Activated CD8-positive, alpha-beta memory T cell treated with anti-CD3 and anti-CD28 coated beads, Interleukin-2, amount 10 ng/mL, durations not matched to agents 7 days and 5 days (primary cell): ENCODE measurements around the gene RHBDL1. TPM values are rescaled to one million over a fixed set of nuclear protein-coding genes. Genes with fewer than 3 reads are reported as not detected.
A peak's percentile ranks its signal among the peaks of the same experiment; 100 is the strongest.

ENCODE experiments used
- ATAC-seq: fragments of 150-1000 bp; cut with Tn5 transposase; one replicate; pipeline ENCODE4 v1.10.0; 2021; ENCODE audit warnings: moderate library complexity
- CTCF ChIA-PET: fragments of 350-600 bp; sonication (Branson Sonifier 250); formaldehyde crosslinking; loops from one replicate; lab custom pipeline; 2021; ENCODE audit warnings: antibody characterized with exemption; lab: Charles Lee
- DNase-seq: peaks from one replicate; pipeline ENCODE4 v3.0.0-alpha.2; 2020
- H3K27ac Mint-ChIP-seq: one replicate; pipeline ENCODE4 v1.8.0; 2021; ENCODE audit warnings: mild to moderate bottlenecking, mixed read lengths
- H3K27me3 Mint-ChIP-seq: one replicate; pipeline ENCODE4 v1.8.0; 2021; ENCODE audit warnings: mixed read lengths
- H3K36me3 Mint-ChIP-seq: one replicate; pipeline ENCODE4 v1.8.0; 2021; ENCODE audit warnings: mild to moderate bottlenecking, mixed read lengths
- H3K4me1 Mint-ChIP-seq: one replicate; pipeline ENCODE4 v1.8.0; 2021; ENCODE audit warnings: mixed read lengths
- H3K4me3 Mint-ChIP-seq: one replicate; pipeline ENCODE4 v1.8.0; 2021; ENCODE audit warnings: mild to moderate bottlenecking, moderate library complexity, mixed read lengths
- H3K9me3 Mint-ChIP-seq: one replicate; pipeline ENCODE4 v1.8.0; 2022; ENCODE audit warnings: low read depth, mixed read lengths
- total RNA-seq, 2 experiments: library from RNA; stranded (reverse); gene quantifications; one replicate each; pipeline ENCODE4 v1.2.3, GENCODE V29; 2021

Gene RHBDL1
- total RNA-seq, 2 experiments from 2014 or later: 0.37 to 0.79 TPM

DNA sequence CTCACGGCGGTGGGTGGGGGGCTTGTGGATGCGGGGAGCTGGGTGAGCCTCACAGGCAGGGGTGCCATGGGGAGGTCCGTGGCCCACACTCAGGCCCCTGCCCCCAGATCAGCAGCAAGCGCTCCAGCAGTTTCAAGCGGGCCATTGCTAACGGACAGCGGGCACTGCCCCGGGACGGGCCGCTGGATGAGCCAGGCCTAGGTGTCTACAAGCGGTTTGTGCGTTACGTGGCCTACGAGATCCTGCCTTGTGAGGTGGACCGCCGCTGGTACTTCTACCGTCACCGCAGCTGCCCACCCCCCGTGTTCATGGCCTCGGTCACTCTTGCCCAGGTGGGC, 1.1 kb downstream of the RHBDL1 start:
- Mint-ChIP-seq H3K9me3 (no peaks in the 10 kb centered on the region), H3K4me3 (no peak overlapping the region), H3K4me1 (peaks cover 16% of the 10 kb centered on the region), H3K36me3 (peaks cover 5% of the 10 kb centered on the region), H3K27ac (no peak overlapping the region), H3K27me3 (peaks cover 12% of the 10 kb centered on the region)
- CTCF ChIA-PET: interaction anchor here (1.3 kb wide), 1 partner anchor 19 kb away, joined by 3 read pairs; no protein-coding TSS in a partner anchor
- DNase-seq (no peak), ATAC-seq (no peak)

DNA sequence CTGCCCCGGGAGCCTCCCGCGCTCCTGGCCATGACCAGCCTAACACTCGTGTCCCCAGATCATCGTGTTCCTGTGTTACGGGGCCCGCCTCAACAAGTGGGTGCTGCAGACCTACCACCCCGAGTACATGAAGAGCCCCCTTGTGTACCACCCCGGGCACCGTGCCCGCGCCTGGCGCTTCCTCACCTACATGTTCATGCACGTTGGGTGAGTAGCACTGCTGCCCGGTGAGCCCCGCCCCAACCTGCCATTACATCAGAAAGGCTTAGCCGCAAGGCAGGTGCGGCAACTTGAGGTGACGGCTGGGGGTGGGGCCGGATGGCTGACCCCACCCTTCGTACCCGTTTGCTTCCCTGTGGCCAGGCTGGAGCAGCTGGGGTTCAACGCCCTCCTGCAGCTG, 1.4 kb downstream of the RHBDL1 start:
- H3K27ac Mint-ChIP-seq: no peak overlapping the region
- CTCF ChIA-PET: no interaction called here
- DNase-seq: no peak
- ATAC-seq: no peak
- H3K4me1 Mint-ChIP-seq: peaks cover 20% of the 10 kb centered on the region
- H3K36me3 Mint-ChIP-seq: peaks cover 8% of the 10 kb centered on the region
- no peaks in the 10 kb centered on the region for H3K9me3 Mint-ChIP-seq
- H3K4me3 Mint-ChIP-seq: no peak overlapping the region
- H3K27me3 Mint-ChIP-seq: peaks cover 12% of the 10 kb centered on the region

DNA sequence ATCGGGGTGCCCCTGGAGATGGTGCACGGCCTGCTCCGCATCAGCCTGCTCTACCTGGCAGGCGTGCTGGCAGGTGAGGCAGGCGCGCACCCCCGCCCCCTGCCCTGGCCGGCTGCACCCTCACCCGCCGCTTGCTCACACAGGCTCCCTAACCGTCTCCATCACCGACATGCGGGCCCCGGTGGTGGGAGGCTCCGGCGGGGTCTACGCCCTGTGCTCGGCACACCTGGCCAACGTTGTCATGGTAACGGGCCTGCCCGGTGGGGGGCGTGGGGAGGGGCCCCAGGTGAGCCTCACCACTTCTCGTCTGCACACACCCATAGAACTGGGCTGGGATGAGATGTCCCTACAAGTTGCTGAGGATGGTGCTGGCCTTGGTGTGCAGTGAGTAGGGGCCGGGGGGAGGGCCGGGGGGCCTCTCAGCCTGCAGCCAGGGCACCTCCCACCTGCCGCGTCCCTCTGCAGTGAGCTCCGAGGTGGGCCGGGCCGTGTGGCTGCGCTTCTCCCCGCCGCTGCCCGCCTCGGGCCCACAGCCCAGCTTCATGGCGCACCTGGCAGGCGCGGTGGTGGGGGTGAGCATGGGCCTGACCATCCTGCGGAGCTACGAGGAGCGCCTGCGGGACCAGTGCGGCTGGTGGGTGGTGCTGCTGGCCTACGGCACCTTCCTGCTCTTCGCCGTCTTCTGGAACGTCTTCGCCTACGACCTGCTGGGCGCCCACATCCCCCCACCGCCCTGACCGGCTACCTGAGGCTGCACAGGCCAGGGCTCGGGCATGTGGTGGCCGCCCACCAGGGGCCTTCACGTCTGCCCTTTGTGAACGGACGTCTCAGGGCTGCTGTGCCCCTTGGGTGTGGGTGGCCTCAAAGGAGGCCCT, 2.1 kb downstream of the RHBDL1 start:
- Mint-ChIP-seq H3K27ac (no peak overlapping the region), H3K4me3 (no peak overlapping the region), H3K9me3 (no peaks in the 10 kb centered on the region), H3K4me1 (peaks cover 24% of the 10 kb centered on the region), H3K27me3 (peaks cover 12% of the 10 kb centered on the region), H3K36me3 (peaks cover 9% of the 10 kb centered on the region)
- DNase-seq (no peak), ATAC-seq (no peak)
- CTCF ChIA-PET: interaction anchor here (1.9 to 2.1 kb wide), 2 partner anchors 9 to 30 kb away, joined by 6 to 9 read pairs; partner anchors contain the start of gene RHOT2

DNA sequence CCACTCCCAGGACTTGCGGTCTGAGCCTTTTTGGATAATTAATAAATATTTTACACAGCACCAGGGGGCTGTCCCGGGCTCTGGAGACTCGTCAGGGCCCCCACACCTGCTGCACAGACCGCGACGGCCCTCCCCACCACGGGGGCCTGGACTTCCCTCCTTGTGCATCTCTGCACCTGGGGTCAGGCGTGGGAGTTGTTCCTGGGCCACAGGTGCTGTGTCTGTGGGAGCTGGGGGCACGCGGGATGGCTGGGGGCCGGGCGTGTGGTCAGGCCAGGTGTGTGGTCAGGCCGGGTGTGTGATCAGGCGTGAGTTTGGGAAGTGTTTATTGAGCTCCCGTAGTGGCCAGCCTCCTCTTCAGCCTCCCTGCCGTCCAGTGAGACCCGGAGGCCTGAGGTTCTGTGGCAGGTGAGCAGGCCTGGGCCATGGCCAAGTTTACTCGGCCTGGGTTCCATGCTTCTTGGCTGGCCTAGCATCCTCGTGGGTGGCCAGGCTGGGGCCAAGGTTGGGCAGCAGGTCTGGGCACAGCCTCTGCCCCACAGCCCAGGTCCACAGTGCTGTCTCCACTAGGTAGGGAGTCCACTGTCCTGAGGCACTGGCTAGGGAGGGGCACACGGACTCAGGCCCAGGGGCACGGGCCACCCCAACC, 2.9 kb downstream of the RHBDL1 start:
- no peak for ATAC-seq
- Mint-ChIP-seq H3K9me3 (no peaks in the 10 kb centered on the region), H3K4me3 (no peak overlapping the region), H3K27ac (no peak overlapping the region), H3K27me3 (peaks cover 12% of the 10 kb centered on the region), H3K36me3 (peaks cover 6% of the 10 kb centered on the region), H3K4me1 (peaks cover 32% of the 10 kb centered on the region)
- CTCF ChIA-PET: interaction anchor here (0.9 to 2.1 kb wide), 5 partner anchors 10 to 42 kb away, joined by 4 to 9 read pairs (median 4); partner anchors contain the start of genes METTL26, RHOT2 and WDR24
- DNase-seq: no peak

DNA sequence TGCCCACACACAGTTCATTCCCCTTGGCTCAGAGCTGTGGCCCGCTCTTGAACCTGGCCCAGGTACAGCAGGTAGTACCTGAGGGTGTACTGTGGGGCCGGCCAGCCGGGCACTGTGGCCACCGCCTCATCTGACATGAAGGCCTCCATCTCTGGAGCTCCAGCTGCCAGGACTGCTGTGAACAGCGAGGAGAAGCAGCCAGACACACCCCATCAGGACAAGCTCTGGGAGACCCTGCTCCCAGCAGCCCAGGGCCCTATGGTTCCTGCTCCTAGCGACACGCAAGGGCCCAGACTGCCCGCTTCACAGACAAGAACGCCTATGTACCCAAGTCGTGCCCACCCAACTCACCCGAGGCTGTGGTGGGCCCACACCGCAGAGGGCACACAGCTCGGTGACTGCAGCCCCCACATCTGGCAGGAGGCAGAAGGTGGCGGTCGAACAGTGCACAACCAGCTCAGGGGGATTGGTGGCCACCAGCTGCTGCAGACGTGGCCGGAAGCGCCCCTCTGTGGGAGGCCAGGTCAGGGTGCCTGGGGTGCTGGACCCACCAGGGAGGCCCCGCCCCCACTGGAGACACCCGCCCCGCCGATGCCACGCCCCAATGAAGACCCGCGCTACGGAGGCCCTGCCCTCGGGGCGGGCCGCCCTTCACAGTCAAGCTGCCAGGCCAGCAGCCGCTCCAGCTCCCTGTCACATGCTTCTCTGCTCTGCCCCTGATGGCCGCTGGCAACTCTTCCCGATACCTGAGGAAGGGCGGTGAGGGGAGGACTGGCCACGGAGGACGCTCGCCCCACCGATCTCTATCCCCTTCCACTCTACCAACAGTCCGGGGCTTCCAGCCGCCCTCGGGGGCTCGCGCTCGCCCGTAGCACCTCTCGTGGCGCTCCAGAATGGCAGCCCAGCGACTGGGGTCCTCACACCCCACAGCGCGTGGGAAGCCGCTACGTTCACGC, 3.7 kb downstream of the RHBDL1 start:
- H3K9me3 Mint-ChIP-seq: no peaks in the 10 kb centered on the region
- DNase-seq: peak; percentile 76
- peak; percentile 17 for ATAC-seq
- peak overlapping the region; percentile 65 for H3K27ac Mint-ChIP-seq
- H3K4me1 Mint-ChIP-seq: peaks cover 33% of the 10 kb centered on the region
- peak overlapping the region; percentile 74 for H3K4me3 Mint-ChIP-seq
- peaks cover 4% of the 10 kb centered on the region for H3K36me3 Mint-ChIP-seq
- H3K27me3 Mint-ChIP-seq: peaks cover 12% of the 10 kb centered on the region
- CTCF ChIA-PET: interaction anchor here (0.9 to 2.1 kb wide), 6 partner anchors 11 to 43 kb away, joined by 3 to 9 read pairs (median 4); partner anchors contain the start of genes METTL26, RHOT2 and WDR24

DNA sequence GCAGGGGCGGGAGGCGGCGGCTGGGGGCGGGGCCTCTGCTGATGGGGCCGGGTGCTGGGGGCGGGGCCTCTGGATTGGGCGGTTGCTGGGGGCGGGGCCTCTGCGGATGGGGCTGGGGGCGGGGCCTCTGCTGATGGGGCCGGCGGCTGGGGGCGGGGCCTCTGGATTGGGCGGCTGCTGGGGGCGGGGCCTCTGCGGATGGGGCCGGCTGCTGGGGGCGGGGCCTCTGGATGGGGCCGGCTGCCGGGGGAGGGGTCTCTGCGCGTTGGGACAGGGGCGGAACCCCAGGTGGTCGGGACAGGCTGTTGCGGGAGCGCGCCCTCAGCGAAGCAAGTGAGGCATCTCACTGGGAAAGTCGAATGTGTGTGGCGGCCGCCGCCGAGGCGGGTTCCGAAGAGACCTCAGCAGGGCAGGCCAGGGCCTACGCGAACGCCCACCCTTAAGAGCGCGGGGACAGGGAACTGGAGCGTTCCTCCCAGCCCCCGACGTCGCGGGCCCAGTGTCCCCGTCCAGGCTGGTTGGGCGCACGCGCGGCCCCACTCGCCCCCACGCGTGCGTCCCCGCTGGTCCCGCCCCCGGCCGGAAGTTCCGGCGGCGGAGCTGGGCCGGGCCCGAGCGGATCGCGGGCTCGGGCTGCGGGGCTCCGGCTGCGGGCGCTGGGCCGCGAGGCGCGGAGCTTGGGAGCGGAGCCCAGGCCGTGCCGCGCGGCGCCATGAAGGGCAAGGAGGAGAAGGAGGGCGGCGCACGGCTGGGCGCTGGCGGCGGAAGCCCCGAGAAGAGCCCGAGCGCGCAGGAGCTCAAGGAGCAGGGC, 4.5 kb downstream of the RHBDL1 start, which contains the start of gene STUB1:
Gene STUB1, plus strand, starts transcription at position 597 of the 811 bp plus-strand sequence. Its CDS starts 116 bp downstream, at position 713.
- CTCF ChIA-PET: interaction anchor here (0.7 to 2.4 kb wide), 8 partner anchors 10 to 101 kb away, joined by 3 to 9 read pairs (median 4); partner anchors contain the start of genes ANTKMT and RHOT2
- Mint-ChIP-seq H3K4me1 (peaks cover 35% of the 10 kb centered on the region), H3K27me3 (peaks cover 10% of the 10 kb centered on the region), H3K9me3 (no peaks in the 10 kb centered on the region), H3K27ac (peak within 1 kb of the TSS; percentile 82), H3K4me3 (peak within 1 kb of the TSS; percentile 78), H3K36me3 (peaks cover 4% of the 10 kb centered on the region)
- ATAC-seq (peak; percentile 50), DNase-seq (peak; percentile 93)

DNA sequence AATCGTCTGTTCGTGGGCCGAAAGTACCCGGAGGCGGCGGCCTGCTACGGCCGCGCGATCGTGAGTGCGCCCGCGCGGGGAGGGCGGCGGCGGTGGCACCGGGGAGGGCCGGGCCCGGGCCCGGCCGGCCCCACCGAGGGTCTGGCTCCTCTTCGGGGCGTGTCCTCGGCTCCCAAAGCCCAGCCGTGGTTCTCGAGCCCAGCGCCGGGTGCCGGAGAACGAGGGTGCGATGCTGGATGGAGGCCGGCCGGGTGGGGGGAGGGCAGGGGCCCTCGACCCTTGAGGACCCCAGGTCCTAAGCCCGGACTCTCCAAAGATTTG, 5.1 kb downstream of the RHBDL1 start:
- H3K9me3 Mint-ChIP-seq: no peaks in the 10 kb centered on the region
- H3K4me1 Mint-ChIP-seq: peaks cover 34% of the 10 kb centered on the region
- peak overlapping the region; percentile 78 for H3K4me3 Mint-ChIP-seq
- H3K27ac Mint-ChIP-seq: peak overlapping the region; percentile 68
- CTCF ChIA-PET: interaction anchor here (0.7 to 2.4 kb wide), 6 partner anchors 9 to 101 kb away, joined by 3 to 9 read pairs (median 4); partner anchors contain the start of genes ANTKMT and RHOT2
- DNase-seq (no peak), ATAC-seq (no peak)
- H3K27me3 Mint-ChIP-seq: peaks cover 6% of the 10 kb centered on the region
- peaks cover 4% of the 10 kb centered on the region for H3K36me3 Mint-ChIP-seq

DNA sequence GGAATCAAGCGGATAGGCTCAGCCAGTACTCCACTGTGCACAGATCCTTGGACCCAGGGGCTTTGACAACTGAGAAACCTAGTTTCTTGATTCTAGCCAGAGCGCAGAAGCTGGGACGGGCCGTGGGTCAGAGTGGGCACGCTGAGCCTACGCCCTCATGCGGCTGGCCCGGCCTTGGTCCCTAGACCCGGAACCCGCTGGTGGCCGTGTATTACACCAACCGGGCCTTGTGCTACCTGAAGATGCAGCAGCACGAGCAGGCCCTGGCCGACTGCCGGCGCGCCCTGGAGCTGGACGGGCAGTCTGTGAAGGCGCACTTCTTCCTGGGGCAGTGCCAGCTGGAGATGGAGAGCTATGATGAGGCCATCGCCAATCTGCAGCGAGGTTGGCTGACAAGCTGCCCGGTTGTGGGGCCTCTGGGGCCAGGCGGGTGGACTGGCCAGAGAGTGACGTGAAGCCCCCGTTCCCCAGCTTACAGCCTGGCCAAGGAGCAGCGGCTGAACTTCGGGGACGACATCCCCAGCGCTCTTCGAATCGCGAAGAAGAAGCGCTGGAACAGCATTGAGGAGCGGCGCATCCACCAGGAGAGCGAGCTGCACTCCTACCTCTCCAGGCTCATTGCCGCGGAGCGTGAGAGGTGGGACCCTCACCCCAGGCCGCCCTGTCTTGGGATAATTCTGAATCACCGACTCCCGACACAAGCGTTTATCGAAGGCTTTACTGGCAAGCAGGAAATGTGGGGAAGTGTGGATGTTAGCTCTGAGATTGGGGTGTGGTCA, 5.7 kb downstream of the RHBDL1 start:
- Mint-ChIP-seq H3K4me3 (peak overlapping the region; percentile 78), H3K9me3 (no peaks in the 10 kb centered on the region), H3K4me1 (peaks cover 34% of the 10 kb centered on the region), H3K27me3 (peaks cover 6% of the 10 kb centered on the region), H3K27ac (peak overlapping the region; percentile 68), H3K36me3 (peaks cover 4% of the 10 kb centered on the region)
- no peak for DNase-seq
- no peak for ATAC-seq
- CTCF ChIA-PET: interaction anchor here (0.8 to 2.4 kb wide), 7 partner anchors 13 to 102 kb away, joined by 3 to 9 read pairs (median 4); partner anchors contain the start of genes ANTKMT and RHOT2

DNA sequence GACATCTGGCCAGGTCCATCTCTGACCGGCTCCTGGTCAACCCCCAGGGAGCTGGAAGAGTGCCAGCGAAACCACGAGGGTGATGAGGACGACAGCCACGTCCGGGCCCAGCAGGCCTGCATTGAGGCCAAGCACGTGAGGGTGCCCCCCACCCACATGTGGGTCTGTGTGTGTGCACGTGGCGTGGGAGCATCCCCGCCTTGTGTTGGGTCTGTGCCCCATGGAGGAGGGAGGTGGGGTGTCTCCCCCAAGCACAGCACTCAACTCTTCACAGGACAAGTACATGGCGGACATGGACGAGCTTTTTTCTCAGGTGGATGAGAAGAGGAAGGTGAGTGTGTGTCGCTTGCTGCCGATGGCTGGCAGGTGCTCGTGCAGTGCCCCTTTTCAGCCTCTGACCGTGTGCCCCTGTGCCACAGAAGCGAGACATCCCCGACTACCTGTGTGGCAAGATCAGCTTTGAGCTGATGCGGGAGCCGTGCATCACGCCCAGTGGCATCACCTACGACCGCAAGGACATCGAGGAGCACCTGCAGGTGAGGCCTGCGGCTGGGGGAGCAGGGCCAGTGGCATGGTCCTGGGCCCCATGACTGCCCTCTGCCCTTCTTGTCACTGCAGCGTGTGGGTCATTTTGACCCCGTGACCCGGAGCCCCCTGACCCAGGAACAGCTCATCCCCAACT, 6.4 kb downstream of the RHBDL1 start:
- peaks cover 2% of the 10 kb centered on the region for H3K27me3 Mint-ChIP-seq
- CTCF ChIA-PET: interaction anchor here (0.9 to 2.4 kb wide), 4 partner anchors 13 to 103 kb away, joined by 3 to 9 read pairs (median 4); partner anchors contain the start of gene RHOT2
- H3K4me1 Mint-ChIP-seq: peaks cover 34% of the 10 kb centered on the region
- H3K36me3 Mint-ChIP-seq: peaks cover 4% of the 10 kb centered on the region
- ATAC-seq (no peak), DNase-seq (no peak)
- H3K27ac Mint-ChIP-seq: no peak overlapping the region
- no peaks in the 10 kb centered on the region for H3K9me3 Mint-ChIP-seq
- H3K4me3 Mint-ChIP-seq: peak overlapping the region; percentile 78

DNA sequence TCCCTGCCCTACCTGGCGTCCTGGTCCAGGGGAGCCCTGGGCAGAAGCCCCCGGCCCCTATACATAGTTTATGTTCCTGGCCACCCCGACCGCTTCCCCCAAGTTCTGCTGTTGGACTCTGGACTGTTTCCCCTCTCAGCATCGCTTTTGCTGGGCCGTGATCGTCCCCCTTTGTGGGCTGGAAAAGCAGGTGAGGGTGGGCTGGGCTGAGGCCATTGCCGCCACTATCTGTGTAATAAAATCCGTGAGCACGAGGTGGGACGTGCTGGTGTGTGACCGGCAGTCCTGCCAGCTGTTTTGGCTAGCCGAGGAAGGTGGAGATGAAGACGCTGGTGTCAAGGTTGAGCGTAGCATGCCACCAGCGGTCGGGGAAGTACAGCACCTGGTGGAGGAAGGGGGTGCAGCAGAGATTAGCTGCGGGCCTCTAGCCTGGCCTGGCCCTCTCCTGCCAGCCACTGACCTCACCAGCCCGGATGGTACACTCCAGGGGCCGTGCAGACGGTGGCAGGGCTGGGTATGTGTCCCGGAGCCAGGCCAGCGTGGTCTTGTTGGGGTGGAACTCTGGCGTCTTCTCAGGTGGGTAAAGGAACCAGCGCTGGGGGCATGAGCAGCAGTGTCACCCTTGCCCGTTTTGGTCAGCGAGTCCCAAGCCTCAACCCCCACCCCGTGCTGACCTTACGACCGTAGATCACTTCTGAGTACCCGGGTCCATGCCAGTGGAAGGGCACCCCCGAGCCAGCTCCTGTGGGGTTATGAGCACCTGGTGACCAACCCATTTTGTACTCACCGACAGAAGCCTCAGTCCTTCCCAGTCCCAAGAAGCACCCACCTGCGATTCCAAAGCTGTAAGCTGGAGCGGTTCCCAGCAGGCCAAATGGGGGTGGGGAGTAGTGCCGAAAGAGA, 7.3 kb downstream of the RHBDL1 start:
- Mint-ChIP-seq H3K4me3 (peak overlapping the region; percentile 66), H3K4me1 (peaks cover 36% of the 10 kb centered on the region), H3K36me3 (peaks cover 7% of the 10 kb centered on the region), H3K27me3 (no peaks in the 10 kb centered on the region), H3K9me3 (no peaks in the 10 kb centered on the region), H3K27ac (peak overlapping the region; percentile 73)
- CTCF ChIA-PET: interaction anchor here (1.0 to 2.4 kb wide), 3 partner anchors 13 to 103 kb away, joined by 3 to 9 read pairs (median 4); partner anchors contain the start of gene RHOT2
- DNase-seq (no peak), ATAC-seq (no peak)
